GM19025 (cell line): Measurements from ENCODE around the gene NOL6.
"Not testable (repeated sequence)": the region's sequence is repeated elsewhere in the genome, so short reads cannot be mapped to it uniquely, and the experiment has no call there.

ENCODE experiments used
- ATAC-seq: cut with Tn5 transposase; IDR thresholded peaks from one replicate; pipeline ENCODE4 v1.9.1; 2021; ENCODE audit warnings: mild to moderate bottlenecking, low read depth, moderate library complexity; ENCODE audit not compliant: unreplicated experiment

NOL6 gene, protein sequence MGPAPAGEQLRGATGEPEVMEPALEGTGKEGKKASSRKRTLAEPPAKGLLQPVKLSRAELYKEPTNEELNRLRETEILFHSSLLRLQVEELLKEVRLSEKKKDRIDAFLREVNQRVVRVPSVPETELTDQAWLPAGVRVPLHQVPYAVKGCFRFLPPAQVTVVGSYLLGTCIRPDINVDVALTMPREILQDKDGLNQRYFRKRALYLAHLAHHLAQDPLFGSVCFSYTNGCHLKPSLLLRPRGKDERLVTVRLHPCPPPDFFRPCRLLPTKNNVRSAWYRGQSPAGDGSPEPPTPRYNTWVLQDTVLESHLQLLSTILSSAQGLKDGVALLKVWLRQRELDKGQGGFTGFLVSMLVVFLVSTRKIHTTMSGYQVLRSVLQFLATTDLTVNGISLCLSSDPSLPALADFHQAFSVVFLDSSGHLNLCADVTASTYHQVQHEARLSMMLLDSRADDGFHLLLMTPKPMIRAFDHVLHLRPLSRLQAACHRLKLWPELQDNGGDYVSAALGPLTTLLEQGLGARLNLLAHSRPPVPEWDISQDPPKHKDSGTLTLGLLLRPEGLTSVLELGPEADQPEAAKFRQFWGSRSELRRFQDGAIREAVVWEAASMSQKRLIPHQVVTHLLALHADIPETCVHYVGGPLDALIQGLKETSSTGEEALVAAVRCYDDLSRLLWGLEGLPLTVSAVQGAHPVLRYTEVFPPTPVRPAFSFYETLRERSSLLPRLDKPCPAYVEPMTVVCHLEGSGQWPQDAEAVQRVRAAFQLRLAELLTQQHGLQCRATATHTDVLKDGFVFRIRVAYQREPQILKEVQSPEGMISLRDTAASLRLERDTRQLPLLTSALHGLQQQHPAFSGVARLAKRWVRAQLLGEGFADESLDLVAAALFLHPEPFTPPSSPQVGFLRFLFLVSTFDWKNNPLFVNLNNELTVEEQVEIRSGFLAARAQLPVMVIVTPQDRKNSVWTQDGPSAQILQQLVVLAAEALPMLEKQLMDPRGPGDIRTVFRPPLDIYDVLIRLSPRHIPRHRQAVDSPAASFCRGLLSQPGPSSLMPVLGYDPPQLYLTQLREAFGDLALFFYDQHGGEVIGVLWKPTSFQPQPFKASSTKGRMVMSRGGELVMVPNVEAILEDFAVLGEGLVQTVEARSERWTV

DNA sequence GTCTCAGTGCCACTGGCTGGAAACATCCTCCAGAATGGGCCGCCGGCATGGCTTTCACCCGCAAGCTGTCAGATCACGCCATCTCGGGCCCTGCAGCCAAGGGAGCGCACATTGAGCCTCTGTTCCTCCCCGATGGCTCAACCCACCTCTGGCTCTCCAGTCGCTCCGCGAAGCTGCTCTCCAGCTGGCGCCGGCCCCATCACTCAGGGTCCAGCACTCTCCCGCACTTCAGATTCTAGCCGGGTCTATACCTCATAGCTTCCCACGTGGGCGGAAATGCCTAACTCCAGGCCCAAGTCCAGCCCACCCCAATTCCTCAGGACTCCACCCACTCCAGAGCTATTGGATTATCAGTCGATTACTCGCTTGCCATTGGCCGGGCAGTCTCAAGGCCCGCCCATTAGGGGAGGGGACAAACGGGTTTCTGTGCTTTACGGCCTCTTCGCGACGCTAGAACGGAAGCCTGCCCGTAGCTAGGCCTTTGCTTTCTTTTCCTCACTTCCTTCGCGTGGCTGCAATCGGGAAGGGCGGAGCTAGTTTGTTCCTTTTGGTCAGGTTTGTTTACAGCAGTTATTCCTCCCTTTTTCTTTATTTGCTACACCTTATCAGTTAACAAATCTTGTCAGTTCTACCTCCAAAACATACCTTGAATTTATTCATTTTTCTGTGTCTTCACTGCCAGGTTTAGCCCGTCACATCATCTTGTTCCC, at the start of gene NOL6:
Gene NOL6, minus strand, starts transcription at position 282 of the 710 bp plus-strand sequence. Its CDS starts 82 bp downstream, at position 200.
- peak; percentile 100 for ATAC-seq

DNA sequence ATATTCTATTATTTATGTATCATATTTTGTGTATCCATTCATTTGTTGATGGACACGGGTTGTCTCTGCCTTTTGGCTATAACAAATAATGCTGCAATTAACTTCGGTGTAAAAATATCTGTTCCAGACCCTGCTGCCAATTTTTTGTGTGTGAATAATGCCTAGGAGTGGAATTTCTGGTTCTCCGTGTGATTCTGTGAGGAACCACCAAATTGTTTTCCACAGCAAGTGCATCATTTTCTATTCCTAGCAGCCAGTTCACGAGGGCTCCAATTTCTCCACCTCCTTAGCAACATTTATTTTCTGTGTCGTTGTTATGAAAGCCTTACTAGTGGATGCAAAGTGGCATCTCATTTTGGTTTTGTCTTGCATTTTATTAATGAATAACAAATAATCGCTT, 48.1 kb upstream of the NOL6 start:
- not testable (repeated sequence) for ATAC-seq

DNA sequence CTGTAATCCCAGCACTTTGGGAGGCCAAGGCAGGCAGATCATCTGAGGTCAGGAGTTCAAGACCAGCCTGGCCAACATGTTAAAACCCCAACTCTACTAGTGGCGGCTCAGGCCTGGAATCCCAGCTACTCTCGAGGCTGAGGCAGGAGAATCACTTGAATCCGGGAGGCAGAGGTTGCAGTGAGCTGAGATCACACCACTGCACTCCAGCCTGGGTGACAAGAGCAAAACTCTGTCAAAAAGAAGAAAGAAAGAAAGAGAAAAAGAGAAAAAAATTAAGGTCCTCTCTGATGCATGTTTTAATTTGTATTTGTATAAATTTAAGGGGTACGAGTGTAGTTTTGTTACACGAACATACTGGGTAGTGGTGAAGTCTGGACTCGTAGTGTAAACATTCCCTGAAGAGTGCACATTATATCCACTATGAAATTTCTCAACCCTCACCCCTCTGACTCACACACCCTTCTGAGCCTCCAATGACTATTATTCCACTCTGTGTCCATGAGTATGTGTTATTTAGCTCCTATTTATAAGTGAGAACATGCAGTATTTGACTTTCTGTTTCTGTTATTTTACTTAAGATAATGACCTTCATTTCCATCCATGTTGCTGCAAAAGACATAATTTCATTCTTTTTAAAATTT, 44.3 kb upstream of the NOL6 start:
- not testable (repeated sequence) for ATAC-seq

DNA sequence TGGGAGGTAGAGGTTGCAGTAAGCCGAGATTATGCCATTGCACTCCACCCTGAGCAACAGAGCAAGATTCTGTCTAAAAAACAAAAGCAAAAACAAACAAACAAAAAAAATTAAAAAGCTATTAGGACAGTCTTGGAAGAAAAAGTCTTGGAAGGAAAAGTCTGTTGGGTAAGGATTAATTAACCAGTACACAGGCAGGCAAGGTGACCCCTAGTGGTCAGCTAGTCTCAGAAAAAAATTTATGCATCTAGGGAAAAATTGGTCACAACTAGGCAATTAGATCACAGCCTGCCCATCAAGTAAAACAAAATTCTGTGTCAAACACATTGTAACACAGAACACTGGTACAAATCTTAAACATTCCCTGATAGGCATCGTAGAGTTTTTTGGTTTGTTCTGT, 43.6 kb upstream of the NOL6 start:
- ATAC-seq: no peak

DNA sequence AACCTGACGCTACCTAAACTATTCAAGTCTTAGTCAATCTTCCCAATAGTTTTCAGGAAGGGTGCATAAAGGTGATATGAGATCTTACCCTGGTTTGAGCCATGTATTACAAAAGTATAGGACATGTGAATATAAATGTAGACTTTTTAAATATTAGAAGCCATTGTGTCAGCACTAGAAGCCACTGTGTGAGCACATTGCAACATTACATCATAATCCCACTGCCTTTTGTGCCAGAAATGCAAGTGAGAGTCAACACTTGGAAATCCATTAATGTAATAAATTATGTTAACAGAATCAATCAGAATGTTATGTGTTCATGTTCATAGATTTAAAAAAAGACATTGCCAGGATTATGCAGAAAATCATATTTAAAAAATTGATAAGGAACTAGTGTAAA, 42.7 kb upstream of the NOL6 start:
- ATAC-seq: not testable (repeated sequence)

DNA sequence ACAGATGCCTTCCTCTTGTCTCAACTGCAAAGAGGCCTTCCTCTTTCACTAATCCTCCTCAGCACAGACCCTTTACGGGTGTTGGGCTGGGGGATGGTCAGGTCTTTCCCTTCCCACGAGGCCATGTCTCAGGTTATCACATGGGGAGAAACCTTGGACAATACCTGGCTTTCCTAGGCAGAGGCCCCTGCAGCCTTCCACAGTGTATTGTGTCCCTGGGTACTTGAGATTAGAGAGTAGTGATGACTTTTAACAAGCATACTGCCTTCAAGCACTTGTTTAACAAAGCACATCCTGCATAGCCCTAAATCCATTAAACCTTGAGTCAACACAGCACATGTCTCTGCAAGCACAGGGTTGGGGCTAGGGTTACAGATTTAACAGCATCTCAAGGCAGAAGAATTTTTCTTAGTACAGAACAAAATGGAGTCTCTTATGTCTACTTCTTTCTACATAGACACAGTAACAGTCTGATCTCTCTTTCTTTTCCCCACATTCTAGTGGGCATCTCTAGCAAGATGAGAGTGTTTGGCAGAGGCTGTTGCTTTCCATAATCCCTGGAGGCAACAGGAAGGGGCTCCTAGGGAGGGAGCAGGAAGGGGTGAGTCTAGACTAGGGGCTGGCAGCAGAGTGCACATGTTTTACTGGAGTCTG, 41.7 kb upstream of the NOL6 start:
- not testable (repeated sequence) for ATAC-seq

DNA sequence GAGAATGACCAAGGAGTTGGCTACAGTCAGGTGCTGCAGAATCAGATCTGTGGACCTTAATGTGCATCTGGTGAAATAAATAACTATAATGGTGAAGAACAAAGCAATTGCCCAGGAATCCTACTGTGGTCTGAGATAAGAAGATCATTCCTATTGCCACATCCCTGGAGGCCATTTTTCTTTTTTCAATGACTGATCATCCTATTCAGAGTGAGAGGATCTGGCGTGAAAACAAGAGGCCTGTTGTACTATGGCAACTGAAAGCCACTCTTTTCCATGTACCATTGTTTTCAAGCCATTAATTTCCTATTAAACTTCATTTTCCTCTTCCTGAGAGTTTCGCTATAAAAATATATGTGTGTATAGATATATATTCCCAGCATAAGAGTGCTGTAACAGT, 38.8 kb upstream of the NOL6 start:
- ATAC-seq: not testable (repeated sequence)

DNA sequence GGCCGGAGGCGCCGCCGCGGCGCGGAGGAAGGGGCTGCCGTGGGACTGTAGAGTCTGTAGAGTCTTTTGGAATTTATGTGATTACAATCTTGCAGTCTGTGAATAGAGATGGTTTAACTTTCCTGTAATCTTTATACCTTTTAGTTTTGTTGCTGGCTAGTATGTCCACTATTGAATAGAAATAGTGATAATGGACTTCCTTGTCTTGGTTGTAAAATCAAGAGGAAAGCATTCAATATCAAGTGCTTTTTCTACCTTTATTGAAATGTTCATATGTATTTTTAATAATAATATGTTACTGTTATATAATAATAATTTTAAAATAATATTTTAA, 37.4 kb upstream of the NOL6 start:
- ATAC-seq: not testable (repeated sequence)

DNA sequence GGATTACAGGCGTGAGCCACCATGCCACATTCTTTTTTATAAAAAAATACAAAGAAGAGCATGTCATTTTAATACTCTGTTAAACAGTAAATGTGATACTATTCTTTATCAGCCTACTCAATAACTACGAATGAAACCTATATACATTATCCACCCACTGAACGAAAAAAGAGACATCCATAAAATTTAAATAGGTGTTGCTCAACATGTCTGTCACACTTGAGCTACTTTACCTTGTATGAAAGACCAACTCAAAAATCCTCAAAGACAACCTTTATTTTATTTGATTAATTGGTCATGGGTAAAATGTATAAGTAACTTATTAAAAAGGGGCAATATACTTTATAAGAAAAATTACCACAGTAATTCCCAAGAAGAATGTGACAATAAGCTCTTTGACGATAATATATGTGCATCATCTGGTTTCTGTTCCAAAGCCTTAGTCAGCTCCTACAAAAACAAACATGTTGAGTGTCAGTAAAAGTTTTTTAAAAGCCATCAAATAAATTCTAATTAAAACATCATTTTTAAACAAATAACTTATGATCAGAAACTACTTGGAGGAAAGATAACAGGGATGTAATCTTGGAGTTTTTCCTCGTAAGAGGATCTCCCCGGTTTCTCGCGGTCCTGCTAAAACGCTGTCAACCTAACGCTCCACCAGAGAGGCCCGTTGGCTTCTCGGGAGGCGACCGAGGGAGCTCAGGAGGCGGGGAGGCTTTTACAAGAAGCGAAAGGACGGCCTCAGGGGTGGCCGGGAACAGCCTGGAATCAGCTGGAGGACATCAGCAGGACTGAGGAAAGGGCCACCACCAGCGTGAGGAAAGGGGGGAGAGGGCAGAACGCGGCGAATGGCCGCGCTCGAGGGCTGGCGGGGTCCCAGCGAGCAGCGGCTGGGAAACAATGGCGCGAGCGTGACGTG, 36.8 kb upstream of the NOL6 start:
- ATAC-seq: no peak

DNA sequence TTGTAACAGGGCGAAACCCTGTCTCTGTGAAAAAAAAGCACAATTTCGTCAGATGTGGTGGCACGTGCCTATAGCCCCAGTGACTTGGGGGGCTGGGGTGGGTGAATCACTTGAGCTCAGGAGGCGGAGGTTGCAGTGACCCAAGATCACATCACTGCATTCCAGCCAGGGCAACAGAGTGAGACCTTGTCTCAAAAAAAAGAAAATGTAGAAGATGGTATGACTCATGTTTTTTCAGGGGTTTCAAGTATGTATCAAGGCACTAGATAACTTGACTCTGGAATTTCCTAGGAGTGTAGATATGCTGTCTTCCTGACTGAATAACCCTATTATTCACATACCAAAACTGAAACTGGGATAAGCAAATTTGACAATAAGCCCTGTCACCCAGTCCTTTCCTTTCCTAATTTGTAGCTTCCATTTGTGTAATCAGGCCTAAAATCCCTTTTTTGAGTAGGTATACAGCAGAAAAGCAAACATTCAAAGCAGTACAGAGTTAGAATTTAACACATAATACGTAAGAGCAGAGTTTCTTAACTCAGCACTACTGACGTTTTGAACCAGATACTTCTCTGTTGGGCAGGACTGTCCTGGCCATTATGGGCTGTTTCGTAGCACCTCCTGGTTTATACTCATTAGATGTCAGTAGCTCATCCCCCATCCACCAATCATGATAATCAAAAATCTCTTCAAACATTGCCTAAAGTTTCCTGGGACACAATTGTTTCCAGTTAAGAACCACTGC, 33.1 kb upstream of the NOL6 start:
- ATAC-seq: no peak

DNA sequence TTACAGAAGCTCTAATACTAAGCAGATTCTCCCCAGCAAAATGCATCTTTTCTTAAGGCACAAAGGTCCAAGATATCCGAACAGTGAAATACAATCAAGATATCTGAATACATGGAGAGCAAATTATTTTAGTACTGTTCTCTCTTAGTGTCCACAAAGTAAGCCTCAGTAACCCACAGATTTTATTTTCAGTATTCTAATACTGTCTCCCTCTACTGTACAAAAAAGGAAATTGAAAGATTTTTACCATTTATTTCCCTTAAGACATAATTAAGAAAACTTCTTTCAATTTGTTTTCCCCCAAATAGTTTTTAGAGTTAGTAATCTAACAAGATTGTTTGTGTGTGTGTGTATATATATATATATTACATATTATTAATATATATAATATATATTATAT, 24.7 kb upstream of the NOL6 start:
- no peak for ATAC-seq

DNA sequence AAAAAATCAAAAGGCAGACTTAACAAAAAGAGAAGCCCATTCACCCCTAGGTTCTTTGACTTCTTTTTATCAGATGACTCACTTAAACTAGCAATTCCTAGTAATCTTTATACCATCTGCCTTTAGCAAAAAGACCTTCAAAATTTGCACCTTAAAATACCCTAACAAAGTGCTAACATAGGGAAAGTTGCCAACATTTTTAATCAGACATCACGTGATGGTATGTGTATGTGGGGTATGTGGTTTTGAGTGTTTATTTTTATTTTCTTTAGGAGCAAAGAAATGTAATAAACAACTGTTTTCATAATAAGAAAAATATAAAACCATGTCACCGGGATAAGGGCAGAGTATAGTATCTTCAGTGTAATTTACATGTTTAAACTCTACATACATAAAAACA, 20.1 kb upstream of the NOL6 start:
- not testable (repeated sequence) for ATAC-seq

DNA sequence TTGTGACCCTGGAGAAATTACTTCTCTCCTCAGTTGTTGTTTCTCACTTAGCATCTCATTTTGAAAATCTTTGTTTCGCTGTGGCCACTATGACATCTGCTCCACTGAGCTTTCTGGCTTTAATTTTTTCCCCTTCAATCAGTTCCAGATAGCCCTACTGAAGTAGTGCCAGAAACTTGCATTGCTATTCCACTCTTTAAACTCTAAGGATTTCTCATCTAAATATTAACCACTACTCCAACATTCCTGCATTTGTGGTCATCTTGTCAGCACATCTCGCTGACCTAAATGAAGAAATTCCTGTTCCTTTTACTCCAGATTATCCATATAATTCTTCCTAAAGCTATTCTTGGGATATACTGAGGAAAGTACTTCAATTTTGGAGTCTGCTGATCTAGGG, 15.3 kb upstream of the NOL6 start:
- no peak for ATAC-seq

DNA sequence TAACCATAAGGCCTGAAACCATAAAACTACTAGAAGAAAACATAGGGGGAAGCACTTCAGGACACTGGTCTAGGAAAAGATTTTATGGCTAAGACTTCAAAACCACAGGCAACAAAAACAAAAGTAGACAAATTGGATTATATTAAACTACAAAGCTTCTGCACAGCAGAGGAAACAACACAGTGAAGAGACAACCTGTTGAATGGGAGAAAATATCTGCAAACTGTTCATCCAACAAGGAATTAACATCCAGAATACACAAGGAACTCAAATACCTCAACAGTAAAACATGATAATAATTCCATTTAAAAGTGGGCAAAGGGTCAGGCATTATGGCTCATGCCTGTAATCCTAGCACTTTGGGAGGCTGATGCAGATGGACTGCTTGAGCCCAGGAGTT, 11.6 kb upstream of the NOL6 start:
- not testable (repeated sequence) for ATAC-seq

DNA sequence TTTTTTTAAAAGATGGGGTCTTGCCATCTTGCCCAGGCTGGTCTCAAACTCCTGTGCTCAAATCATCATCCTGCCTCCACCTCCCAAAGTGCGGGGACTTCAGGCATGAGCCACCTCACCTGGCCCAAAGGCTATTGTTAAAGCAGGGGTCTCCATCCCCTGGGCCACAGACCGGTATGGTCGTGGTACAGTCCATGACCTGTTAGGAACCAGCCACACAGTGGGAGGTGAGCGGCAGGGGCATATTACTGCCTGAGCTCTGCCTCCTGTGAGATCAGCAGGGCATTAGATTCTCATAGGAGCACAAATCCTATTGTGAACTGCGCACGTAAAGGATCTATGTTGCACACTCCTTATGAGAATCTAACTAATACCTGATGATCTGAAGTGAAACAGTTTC, 7.3 kb upstream of the NOL6 start:
- no peak for ATAC-seq

DNA sequence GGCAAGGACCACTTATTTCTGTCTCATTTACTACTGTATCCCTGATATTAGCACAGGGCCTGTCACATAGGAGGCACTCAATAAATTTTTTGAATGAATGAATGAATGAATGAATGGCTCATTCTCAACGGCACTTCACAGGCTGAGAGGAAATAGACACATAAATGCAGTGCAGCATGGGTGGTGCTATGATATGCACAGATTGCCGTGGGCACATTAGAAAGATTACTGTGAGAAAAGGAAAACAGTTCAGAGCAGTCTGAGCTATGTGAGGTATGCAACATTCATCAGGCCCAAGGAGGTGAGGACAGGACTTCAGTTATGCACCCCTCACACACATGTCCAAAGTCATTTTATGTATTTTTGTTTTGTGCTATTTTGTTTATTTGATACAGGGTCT, 6.4 kb upstream of the NOL6 start:
- ATAC-seq: no peak

DNA sequence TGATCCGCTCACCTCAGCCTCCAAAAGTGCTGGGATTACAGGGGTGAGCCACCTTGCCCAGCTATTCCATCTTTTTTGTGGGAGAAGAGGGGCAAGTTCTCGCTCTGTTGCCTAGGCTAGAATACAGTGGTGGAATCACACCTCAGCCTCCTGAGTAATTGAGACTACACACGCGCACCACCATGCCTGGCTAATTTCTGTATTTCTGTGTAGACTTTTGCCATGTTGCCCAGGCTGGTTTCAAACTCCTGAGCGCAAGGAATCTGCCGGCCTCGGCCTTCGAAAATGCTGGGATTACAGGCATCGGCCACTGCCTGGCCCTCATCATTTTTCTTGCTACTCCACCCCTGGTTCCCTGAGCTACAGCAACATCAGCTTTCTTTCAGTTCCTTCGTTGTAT, 2.8 kb upstream of the NOL6 start:
- no peak for ATAC-seq

DNA sequence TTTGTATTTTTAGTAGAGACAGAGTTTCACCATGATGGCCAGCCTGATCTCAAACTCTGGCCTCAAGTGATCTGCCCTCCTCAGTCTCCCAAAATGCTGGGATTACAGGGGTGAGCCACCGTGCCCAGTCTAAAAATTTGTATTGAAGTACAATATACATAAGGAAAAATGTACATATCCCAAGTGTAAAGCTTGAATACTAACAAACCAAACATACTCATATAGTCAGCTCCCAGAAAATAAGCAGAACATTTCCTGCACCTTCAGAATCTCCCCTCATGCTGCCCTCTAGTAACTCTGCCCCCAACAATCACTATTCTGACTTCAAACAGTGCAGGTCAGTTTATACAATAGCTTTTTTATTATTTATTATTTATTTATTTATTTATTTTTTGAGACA, 1.6 kb upstream of the NOL6 start:
- ATAC-seq: no peak
